Measurements from ENCODE around the gene NES. TPM values are rescaled to one million over a fixed set of nuclear protein-coding genes. Genes with fewer than 3 reads are reported as not detected.

The NES gene
- total RNA-seq, 1 donor from 2014 or later = 76.8 TPM

GRCh38 chr1:156721131-156721530, 43.9 kb upstream of the NES start:
- Histone ChIP-seq H3K36me3 (ENCODE audit: control insufficient read depth, insufficient read depth, low read length) (no peaks in the 10 kb centered on the region), H3K27me3 (ENCODE audit: control insufficient read depth, insufficient read depth, low read length) (no peaks in the 10 kb centered on the region), H3K4me3 (ENCODE audit: low read depth, low read length) (no peak overlapping the region)
- no peak for DNase-seq (ENCODE audit: low read depth)
- no peak for TF ChIP-seq CTCF (IDR thresholded peaks at IDR 0.05; ENCODE audit: insufficient read depth, low read length, poor library complexity, severe bottlenecking)

- no peaks in the 10 kb centered on the region for H3K36me3 ChIP-seq (ENCODE audit: control insufficient read depth, insufficient read depth, low read length)
These were observed 40.1 kb upstream of the NES start for GRCh38 chr1:156717351-156717750.

GRCh38 chr1:156714830-156715229, 37.6 kb upstream of the NES start:
- Histone ChIP-seq H3K36me3 (ENCODE audit: control insufficient read depth, insufficient read depth, low read length) (no peaks in the 10 kb centered on the region), H3K4me3 (ENCODE audit: low read depth, low read length) (no peak overlapping the region), H3K27me3 (ENCODE audit: control insufficient read depth, insufficient read depth, low read length) (no peaks in the 10 kb centered on the region)
- no peak for DNase-seq (ENCODE audit: low read depth)
- no peak for TF ChIP-seq CTCF (IDR thresholded peaks at IDR 0.05; ENCODE audit: insufficient read depth, low read length, poor library complexity, severe bottlenecking)

More at GRCh38 chr1:156717351-156717750, 40.1 kb upstream of the NES start:
- no peak for DNase-seq (ENCODE audit: low read depth)
- Histone ChIP-seq H3K4me3 (ENCODE audit: low read depth, low read length) (no peak overlapping the region), H3K27me3 (ENCODE audit: control insufficient read depth, insufficient read depth, low read length) (no peaks in the 10 kb centered on the region)
- TF ChIP-seq CTCF (IDR thresholded peaks at IDR 0.05; ENCODE audit: insufficient read depth, low read length, poor library complexity, severe bottlenecking) = no peak

- H3K36me3 ChIP-seq (ENCODE audit: control insufficient read depth, insufficient read depth, low read length) = no peaks in the 10 kb centered on the region
- H3K27me3 ChIP-seq (ENCODE audit: control insufficient read depth, insufficient read depth, low read length) = no peaks in the 10 kb centered on the region
- no peak for DNase-seq (ENCODE audit: low read depth)
- no peak for TF ChIP-seq CTCF (IDR thresholded peaks at IDR 0.05; ENCODE audit: insufficient read depth, low read length, poor library complexity, severe bottlenecking)
- H3K4me3 ChIP-seq (ENCODE audit: low read depth, low read length) = no peak overlapping the region
These were observed 35.4 kb upstream of the NES start for GRCh38 chr1:156712626-156713025.

- Histone ChIP-seq H3K27me3 (ENCODE audit: control insufficient read depth, insufficient read depth, low read length) (no peaks in the 10 kb centered on the region), H3K36me3 (ENCODE audit: control insufficient read depth, insufficient read depth, low read length) (no peaks in the 10 kb centered on the region), H3K4me3 (ENCODE audit: low read depth, low read length) (no peak overlapping the region)
- TF ChIP-seq CTCF (IDR thresholded peaks at IDR 0.05; ENCODE audit: insufficient read depth, low read length, poor library complexity, severe bottlenecking) = no peak
- no peak for DNase-seq (ENCODE audit: low read depth)
These were observed 34.0 kb upstream of the NES start for GRCh38 chr1:156711011-156711817.

Measured in kidney epithelial cell (primary cell).